ENCODE data around the gene HAT1.
A peak's percentile ranks its signal among the peaks of the same experiment; 100 is the strongest.

HAT1 gene

GRCh38 chr2:171922230-171923022 lies at the start of gene HAT1:
Gene HAT1 (plus strand): TSS chr2:171922461. CDS start chr2:171922501, 40 bp downstream.
- Histone ChIP-seq H3K4me3 (peak within 1 kb of the TSS; percentile 98), H3K27ac (peak within 1 kb of the TSS; percentile 85 to 98)
- TF ChIP-seq CTCF (IDR thresholded peaks at IDR 0.05), result no peak
- DNase-seq (ENCODE audit: low spot score), result peak; percentile 98

GRCh38 chr2:171874517-171874916 lies 47.7 kb upstream of the HAT1 start:
- H3K27ac ChIP-seq, result no peak overlapping the region
- DNase-seq (ENCODE audit: low spot score), result no peak
- TF ChIP-seq CTCF (IDR thresholded peaks at IDR 0.05), result no peak
- H3K4me3 ChIP-seq, result no peak overlapping the region

- H3K27ac ChIP-seq, result no peak overlapping the region
- no peak for DNase-seq (ENCODE audit: low spot score)
- H3K4me3 ChIP-seq, result no peak overlapping the region
These were observed 47.3 kb upstream of the HAT1 start for GRCh38 chr2:171874963-171875362.

GRCh38 chr2:171878481-171878993 lies 43.7 kb upstream of the HAT1 start:
- TF ChIP-seq CTCF (IDR thresholded peaks at IDR 0.05), result no peak
- peak overlapping the region; percentile 83 for H3K27ac ChIP-seq
- H3K4me3 ChIP-seq, result peak overlapping the region; percentile 43
- DNase-seq (ENCODE audit: low spot score), result no peak

More at GRCh38 chr2:171874963-171875362, 47.3 kb upstream of the HAT1 start:
- no peak for TF ChIP-seq CTCF (IDR thresholded peaks at IDR 0.05)

- H3K27ac ChIP-seq, result peak overlapping the region; percentile 83
- DNase-seq (ENCODE audit: low spot score), result no peak
- TF ChIP-seq CTCF (IDR thresholded peaks at IDR 0.05), result no peak
- H3K4me3 ChIP-seq, result no peak overlapping the region
These were observed 42.4 kb upstream of the HAT1 start for GRCh38 chr2:171879865-171880264.

- H3K27ac ChIP-seq, result peak overlapping the region; percentile 54 to 83
- TF ChIP-seq CTCF (IDR thresholded peaks at IDR 0.05), result no peak
These were observed 41.5 kb upstream of the HAT1 start for GRCh38 chr2:171880774-171881173.

More at GRCh38 chr2:171880774-171881173, 41.5 kb upstream of the HAT1 start:
- no peak overlapping the region for H3K4me3 ChIP-seq
- no peak for DNase-seq (ENCODE audit: low spot score)
